ENCODE data around the gene EFS.

GRCh38 chr14:23339506-23340268 is 25.3 kb downstream of the EFS start:
- TF ChIP-seq, protein P1, sequence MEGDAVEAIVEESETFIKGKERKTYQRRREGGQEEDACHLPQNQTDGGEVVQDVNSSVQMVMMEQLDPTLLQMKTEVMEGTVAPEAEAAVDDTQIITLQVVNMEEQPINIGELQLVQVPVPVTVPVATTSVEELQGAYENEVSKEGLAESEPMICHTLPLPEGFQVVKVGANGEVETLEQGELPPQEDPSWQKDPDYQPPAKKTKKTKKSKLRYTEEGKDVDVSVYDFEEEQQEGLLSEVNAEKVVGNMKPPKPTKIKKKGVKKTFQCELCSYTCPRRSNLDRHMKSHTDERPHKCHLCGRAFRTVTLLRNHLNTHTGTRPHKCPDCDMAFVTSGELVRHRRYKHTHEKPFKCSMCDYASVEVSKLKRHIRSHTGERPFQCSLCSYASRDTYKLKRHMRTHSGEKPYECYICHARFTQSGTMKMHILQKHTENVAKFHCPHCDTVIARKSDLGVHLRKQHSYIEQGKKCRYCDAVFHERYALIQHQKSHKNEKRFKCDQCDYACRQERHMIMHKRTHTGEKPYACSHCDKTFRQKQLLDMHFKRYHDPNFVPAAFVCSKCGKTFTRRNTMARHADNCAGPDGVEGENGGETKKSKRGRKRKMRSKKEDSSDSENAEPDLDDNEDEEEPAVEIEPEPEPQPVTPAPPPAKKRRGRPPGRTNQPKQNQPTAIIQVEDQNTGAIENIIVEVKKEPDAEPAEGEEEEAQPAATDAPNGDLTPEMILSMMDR (IDR thresholded peaks at IDR 0.05; ENCODE audit: borderline replicate concordance, extremely low read depth, low read length, poor library complexity, severe bottlenecking): no peak
- no peak for TF ChIP-seq EZH2 (IDR thresholded peaks at IDR 0.05; ENCODE audit: borderline replicate concordance, low read depth, low read length, severe bottlenecking)
